ENCODE results near the gene FOXR1.

FOXR1 gene, protein sequence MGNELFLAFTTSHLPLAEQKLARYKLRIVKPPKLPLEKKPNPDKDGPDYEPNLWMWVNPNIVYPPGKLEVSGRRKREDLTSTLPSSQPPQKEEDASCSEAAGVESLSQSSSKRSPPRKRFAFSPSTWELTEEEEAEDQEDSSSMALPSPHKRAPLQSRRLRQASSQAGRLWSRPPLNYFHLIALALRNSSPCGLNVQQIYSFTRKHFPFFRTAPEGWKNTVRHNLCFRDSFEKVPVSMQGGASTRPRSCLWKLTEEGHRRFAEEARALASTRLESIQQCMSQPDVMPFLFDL

DNA sequence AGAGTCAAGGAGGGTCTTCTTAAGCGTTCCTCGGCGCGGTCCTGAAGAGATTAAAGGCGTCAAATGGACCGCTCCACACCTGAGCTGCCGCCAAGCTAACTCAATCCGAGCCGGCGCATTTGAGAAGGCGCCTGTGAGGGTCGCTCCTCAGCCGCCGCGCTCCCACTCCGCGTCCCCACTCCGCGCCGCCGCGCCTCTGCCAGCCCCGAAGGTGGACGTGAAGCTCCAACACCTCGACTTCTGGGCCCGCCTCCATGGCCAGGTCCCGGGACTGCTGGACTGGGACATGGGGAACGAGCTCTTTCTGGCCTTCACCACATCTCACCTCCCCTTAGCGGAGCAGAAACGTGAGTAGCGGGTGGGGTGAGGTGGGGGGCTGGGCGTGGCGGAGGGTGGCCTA lies at the start of gene FOXR1:
Gene FOXR1 (plus strand): TSS at position 116 of the 400 bp plus-strand sequence. CDS start 171 bp downstream, at position 287.
- no peak for DNase-seq

DNA sequence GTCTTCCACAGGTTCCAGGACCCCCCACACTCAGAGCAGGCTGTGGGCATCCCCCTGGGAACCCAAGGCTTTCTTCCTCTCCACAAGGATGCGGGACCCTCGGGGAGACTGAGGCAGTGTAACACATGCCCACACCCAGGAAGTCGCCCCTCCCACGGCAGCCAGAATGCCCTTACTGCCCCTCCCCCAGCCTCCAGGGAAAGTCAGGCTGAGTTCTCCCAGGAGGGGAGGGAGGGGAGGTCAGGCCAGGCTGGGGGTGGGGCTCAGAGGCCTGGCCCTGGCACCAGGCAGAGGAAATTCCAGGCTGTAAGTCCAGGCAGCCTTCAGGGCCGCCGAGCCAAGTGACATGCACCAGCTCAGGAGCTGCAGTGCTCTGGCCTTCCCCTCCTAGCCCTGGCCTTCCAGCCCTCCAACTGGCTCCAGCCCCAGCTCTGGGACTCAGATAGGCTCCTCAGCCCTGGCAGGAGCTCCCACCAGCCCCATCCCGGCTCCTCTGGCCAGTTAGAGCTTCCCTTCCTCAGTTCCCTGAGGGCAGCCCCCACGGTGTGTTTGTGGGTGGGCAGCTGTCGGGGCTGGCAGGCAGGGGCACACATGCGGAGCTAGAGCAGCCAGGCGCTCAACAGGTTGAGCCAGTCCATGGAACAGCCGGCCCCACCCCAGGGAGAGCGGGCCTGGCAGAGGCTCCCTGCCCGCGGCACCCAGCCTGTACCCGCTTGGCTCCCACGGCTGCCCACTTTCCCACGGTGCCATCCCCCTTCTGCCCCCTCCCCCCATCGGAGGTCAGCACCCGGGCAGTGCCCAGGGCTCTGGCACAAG lies 49.4 kb upstream of the FOXR1 start:
- no peak for DNase-seq

DNA sequence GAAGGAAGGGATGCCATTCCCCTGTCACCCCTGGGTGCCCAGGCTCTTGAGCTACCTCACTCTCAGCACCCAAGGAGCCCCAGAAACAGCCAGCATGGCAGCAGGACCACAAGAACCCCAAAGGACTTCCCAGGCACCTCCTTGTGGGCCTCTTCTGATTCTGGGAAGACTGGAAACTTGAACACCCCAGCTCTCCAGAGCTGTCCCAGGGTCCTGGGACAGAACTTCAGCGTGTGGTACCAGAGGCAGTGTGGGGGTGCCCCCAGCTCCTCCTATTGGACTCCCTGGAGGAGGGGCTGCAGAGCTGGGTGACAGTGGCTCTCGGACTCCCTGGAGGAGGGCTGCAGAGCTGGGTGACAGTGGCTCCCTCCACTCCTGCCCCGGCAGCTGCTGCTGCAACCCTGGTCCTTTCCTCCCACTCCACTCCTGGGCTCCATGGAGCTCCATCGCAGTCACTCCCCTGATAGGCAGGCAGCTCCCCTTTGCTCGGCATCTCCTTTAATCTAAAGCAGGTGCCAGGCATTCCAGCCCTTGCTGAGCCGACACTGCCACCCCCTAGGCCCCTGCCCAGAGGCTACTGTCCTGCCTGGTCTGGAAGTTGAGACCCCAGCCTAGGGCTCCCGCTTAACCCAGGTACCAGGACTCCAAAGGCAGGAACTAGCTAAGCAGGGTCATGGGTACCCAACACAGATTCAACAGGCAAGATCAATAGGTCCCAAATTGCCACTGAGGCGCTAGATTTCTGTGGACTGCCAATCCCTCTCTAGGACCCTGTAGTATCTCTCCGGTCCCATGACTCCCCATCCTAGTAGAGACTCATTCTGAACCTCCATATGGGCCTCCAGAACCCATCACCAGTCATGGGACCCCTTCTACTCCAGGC lies 48.6 kb upstream of the FOXR1 start:
- no peak for DNase-seq

DNA sequence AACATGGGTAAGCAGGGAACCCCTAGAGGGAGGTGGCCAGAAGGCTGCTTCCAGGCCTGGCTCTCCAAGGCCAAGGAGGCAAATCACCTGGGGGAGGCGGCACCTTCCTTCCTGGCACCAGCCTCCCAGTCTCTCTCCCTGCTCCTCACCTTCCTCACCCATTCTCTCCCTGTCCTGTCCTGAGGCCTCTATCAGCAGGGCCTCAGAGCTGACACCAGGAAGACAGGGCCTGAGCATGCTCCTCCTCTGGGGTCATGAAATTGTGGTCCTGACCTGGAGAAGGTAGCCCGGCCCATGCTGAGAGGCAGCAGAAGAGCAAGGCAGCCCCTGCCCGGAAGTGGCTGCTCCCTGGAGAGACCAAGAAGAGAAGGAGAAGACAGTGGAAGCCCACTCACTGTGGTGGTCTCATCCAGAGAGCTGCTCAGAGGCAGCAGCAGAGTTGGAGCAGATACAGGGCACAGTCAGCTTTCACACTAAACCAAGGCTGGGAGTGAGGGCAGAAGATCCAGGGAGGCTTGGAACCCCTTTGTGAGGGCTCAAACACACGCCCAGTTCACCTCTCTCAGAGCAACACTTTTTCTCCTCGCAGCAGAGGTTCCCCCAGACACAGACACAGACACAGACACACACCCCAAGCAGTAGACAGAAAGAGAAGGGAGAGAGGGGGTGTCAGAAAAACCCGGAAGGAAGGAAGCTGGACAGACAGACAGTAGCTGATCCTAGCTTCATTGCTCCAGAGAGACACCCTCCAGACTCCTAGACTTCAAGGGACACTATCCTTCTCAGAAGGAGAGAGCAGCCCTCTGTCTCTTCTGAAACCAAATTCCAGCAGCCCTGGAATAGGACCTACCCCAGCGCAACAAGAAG lies 47.6 kb upstream of the FOXR1 start:
- no peak for DNase-seq

DNA sequence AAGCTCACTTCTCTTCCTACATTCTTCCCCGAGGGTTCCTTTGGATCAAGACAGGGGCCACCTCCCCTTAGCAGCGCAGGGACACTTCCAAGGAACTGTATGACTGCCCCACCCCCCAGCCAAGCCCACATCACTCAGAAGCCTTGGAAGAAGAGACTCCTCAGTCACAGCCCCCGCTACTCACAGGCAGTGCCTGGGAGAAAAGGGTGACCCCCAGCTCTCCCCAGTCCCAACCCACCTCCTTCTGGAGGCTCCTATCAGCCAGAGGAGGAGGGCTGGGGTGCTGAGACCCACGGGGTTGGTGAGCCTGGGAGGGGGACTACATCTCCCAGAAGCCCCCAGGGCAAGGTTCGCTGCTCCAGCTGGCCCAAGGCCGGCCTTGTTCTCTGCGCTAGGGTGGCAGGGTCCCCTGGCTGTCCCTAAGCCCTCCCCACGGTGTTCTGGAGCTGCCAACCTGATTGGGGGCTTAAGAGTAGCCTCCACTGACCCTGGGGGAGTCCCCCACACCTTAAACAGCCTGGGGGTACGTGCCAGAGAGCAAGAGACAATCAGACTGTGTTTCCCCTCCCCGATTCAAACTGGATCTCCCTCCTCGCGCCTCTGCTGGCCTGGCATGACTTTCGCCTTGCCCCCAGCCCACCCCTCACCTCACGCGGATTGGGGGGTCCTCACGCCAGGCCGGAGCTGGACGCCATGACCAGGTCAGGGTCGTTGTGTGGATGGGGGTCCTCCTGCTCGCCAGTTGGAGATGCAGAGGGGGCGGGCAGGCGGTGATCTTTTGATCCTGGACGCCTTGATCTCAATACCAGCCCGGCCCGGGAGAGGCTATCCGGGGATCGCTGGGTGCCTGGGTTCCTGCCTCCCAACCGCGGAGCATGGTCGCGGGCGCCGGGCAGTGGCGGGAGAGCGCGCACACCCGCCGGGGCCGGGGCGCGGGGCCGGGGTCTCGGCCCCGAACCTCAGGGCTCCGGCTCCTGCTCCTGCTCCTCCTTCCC lies 46.7 kb upstream of the FOXR1 start:
- peak; percentile 85 for DNase-seq

DNA sequence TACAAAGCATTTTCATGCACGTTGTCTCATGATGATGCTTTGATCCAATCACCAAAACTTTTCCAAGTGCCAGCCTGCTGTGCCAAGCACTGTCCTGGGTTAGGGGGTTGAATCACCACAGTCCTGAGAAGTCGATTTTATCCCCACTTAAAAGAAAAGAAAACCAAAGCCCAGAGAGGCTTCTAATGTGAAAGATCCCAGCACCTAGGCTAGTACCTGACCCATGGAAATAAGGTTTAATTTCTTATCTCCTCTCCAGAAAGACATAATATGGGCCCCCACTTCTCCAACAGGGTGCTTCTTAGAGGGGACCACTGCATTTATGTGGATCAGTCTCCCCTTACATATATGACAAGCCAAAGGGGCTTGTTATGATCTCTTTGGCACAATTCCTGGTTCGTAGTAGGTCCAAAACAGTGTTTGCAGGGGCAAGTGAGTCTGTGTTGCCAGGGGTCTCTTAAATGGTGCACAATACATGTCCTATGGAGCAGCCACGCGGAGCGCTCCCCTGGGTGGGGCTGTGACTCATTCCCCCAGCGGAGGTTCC lies 43.9 kb upstream of the FOXR1 start:
- DNase-seq = peak; percentile 29

DNA sequence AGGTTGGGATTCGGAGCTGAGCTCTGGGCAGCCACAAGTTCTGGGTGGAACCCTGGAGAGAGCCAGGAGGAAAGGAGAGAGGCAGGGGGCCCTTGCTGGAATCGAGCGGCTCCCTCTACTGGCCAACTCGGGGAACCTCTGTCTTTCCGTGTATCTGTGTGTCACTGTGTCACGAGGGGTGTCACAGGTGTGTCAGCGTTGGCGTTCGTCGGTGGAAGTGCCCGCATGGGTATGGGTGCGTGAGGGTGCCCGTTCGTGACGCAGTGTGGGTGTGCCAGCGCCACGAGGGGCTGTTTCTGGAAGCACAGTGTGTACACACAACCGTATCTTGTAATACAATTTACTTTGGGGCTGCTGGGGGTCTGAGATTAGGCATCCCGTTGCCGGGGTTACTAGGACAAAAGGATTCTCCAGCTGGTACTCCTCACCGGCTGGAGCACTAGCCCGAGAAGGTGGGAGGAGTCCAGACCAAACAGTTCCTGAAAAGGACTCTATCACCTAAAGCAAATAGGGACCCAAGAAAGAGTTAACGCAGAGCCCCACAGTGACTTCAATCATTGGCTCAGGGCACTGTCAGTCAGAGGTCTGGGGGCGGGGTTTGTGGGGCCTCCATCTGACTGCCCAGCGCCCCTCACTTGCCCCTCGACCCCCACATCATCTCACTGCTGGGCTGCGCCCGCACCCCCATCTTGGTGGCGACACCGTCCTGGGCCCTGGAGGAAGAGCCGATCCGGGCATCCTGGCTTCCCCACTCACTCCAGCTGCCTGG lies 43.3 kb upstream of the FOXR1 start:
- DNase-seq = peak; percentile 99

DNA sequence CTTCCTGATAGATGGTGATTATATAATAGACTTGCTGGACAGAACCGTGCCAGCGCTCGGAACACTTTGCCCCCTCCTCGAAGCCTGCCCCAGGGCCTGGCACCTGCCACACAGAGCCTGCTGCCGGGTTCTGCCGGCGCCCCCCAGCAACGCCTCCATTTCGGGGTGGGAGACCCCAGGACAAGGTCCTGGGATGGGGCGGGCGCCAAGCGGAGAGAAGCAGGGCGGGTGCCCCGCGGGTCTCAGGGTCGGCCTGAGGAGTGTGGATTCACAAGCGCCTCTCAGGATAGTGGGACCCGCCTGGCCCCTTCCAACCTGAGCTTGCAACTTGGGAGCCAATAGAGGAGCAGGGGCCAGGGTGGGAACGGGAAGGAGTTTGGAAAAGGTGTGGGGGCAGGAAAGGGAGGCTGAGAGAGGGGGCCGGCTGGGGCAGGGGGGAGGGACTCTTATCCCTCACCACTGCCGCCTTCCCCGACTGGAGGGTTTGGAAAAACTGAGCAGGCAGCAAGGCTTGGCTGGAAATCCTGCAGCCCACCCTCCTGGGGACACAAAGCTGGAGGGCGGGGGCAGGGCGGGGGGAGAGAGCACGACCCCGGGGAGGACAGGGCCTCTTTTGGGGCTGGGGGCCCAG lies 42.6 kb upstream of the FOXR1 start:
- peak; percentile 93 for DNase-seq

DNA sequence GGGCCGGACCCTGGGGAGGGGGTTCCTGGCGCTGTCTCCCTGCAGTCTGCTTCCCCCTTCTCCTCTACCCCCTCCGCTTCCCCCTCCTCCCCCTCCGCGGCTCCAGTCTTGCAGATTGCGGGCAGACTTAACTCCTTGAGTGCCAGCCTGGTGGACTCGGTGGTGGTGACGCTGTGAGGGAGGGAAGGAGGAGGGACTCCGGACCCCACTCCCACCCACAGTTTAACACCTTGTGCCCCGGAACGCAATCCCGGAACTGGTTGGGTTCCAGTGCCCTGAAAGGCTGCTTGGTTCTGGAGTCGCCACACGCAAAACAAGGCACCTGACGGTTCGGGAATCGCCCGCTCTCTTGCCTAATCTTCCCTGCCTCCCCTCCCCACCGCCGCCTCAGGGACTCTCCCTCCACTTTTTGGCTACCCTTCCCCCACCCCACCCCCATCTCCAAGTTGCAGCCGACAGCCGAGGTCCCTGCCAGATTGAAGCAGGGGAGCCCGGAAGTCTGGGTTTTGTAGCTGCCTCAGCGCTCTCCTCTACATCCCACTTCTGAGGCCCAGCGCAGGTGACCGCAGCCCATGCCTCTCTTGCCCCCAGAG lies 42.0 kb upstream of the FOXR1 start:
- peak; percentile 98 for DNase-seq

DNA sequence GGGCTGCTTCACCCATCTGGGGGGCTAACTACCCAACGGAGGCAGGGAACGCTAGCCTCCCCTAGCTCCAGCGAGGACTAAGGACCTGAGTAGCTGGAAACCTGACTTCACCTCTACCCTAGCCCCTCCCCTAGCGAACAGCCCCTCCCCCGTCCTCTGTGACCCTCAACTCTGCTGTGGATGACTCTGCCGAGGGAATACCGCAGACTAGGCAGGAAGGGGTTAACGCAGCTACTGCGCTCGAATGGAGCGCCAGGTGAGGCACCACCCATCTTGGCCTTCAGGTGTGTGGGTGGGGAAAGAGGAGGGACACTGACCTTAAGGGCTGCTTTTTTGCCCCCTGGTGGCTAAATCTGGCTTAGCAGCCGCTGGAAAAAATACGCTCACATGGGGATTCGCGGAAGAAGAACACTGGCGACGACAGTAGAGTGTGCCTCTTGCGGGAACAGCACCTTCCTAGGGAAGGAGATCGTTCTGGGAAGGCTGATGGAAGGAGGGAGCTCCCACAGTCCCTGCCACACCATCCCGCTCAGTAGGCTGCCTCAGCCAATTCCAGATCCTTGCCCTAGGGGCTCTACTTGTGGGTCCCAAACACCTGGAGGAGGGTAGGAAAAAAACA lies 41.4 kb upstream of the FOXR1 start:
- DNase-seq = peak; percentile 97

DNA sequence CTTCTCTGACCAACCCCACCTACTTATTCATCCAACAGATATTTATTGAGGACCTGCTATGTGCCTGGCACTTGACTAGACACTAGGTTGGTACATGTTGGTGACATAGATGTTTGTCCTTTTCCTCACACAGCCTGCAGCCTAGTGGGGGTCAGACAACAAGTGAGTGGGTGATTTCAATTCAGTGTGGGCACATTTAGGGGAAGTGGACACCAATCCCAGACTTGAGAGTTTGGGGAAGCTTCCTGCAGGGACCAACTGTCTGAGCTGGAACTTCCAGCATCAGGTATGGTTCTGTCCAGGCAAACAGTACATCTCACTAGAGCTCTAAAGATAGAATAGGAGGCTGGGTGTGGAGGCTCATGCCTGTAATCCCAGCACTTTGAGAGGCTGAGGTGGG lies 40.0 kb upstream of the FOXR1 start:
- no peak for DNase-seq

DNA sequence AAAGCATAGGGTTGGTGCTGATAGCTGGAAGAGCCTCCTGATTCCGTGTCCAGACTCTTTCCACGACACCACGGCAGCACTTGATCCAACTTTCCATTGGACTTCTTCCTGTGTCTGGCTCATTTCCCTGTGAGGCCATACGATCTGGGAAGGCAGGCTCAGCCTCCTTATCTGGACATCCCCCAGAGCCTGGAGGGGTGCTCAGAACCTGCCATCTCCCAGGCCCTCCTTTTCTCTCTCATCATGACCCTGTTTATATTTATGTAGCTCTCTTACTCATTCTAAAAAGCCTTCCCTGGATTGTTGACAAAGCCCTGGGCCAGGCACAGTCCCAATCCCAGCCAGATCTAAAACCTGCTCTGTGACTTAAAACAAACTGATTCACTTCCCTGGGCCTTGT lies 38.1 kb upstream of the FOXR1 start:
- no peak for DNase-seq

DNA sequence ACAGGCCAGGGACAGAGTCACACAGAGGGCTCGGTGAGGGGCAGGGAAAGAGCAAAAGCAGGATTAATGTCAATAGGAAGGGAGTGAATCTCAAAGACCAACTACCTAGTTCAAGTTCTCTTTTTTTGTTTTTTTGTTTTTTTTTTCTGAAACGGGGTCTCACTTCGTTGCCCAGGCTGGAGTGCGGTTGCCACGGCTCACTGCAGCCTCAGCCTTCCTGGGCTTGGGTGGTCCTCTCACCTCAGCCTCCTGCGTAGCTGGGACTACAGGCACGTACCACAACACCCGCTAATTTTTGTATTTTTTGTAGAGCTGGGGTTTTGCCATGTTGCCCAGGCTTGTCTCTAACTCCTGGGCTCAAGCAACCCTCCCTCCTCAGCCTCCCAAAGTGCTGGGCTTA lies 36.2 kb upstream of the FOXR1 start:
- no peak for DNase-seq

DNA sequence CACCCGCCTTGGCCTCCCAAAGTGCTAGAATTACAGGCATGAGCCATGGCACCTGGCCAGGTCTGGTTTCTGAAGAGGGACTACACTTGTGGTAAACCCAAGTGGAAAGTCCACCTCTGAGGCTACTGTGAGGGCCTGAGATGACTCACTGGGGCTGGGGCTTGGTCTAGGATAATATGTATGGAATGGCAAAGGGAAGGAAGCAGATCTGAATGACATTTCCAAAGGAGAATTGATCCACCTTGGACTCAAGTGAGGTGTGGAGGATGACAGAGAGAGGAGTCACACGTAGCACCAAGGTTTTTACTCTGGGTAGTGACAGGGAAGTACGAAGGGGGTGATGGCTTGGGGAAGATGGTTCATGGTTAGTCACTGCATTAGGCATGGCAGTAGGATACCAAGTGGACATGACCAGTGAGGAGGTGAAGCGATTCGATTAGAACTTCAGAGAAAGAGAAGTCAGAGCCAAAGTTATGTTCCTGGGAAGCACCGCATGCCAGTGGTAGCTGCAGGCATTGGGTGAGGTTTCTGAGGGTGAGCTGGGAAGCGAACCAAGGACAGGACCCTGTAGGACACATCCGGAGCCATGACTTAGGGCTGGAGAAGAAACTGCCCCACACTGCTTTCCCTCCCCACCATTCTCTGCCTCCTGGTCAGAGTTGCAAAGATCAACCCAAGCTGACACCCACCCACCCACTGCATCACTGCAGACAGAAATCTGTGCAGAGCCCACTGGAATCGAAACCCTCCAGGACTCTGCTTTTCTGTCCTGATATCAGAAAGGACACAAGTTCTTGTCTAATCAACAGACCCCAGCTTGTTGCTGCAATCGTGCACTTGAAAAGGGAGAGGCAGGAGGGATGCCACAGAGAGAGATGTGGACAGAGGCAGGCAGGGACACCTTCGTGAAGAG lies 32.8 kb upstream of the FOXR1 start:
- no peak for DNase-seq

DNA sequence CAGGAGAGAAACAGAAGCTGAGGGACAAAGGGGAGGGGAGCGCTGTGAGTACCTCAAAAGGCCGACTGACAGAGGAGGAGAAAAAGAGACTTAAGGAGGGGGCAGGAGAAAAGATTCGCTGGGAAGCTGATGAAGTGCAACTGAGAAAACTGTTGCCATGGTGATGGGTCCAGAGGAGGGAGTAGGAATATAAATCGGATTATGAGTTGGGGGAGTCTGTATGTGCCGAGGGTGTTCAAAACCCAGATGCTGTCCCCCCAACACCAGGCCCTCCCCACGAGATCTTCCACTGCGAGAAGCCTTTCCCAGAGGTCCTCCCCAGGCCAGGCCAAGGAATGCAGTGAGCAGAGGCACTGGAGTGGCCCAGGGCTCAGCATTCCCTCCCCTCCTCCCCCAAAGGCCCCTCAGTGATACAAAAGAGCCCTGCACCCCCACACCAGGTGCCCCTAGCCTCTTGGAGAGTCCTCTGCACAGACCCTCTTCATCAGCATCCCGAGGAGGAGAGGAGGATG lies 32.1 kb upstream of the FOXR1 start:
- DNase-seq = peak; percentile 32

DNA sequence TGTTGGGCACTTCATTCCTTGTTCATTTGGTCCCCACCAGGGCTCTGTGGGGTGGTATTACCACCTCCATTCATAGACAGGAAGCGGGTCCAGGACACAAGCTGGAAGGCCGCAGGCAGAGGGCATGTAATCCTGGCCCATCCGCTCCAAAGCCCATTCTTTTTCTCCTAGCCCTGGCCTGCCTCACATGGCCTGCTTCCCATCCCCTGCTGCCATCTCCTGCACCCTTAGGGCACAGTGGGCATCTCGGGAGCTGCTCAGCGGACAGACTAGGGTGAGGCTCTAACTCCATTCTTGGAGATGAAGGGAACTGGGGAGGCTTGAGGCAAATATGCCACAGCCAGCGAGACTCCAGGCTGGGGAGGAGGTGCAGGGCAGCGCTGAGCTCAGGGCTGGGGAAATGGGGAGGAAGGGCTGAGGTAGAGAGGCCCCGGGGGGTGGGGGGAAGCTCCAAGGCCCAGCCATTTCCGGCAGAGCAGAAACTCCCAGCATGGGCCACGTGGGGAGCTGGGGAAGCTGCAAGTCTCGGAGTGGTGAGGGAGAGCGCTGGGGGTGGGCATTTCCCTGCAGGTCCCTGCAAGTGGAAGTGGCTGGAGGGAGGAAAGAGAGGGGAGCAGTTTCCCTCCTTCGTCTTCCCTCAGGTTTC lies 31.5 kb upstream of the FOXR1 start:
- DNase-seq = peak; percentile 57

DNA sequence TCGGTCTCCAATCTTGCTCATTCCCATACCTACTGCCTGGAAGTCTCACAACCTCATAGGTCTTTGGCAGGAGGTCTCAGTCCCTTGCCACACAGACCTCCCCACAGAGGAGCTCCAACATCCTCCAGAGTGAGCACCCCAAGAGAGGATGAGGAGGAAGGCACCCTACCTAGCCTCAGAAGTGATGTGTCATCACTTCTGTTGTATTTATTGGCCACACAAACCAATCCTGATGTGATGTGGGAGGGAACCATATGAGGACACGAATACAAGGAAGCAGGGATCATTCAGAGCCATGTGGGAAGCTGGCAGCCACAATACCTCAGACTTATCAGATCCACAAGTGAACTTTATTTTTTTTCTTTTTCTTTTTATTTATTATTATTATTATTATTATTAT lies 24.5 kb upstream of the FOXR1 start:
- DNase-seq = no peak
